Osteocyte (in vitro differentiated cells): Measurements from ENCODE around the gene MAP3K9. TPM values are rescaled to one million over a fixed set of nuclear protein-coding genes. Genes with fewer than 3 reads are reported as not detected.

ENCODE experiments used
- DNase-seq: peaks from one replicate; pipeline ENCODE4 v3.0.0; 2021; ENCODE audit warnings: mixed read lengths; ENCODE audit not compliant: unreplicated experiment; ENCODE audit errors: extremely low spot score
- H3K27ac Mint-ChIP-seq: one replicate; pipeline ENCODE4 v1.8.0; 2021; ENCODE audit warnings: mild to moderate bottlenecking, mixed read lengths; ENCODE audit not compliant: unreplicated experiment
- H3K27me3 Mint-ChIP-seq: one replicate; pipeline ENCODE4 v1.8.0; 2021; ENCODE audit warnings: mixed read lengths; ENCODE audit not compliant: unreplicated experiment
- H3K36me3 Mint-ChIP-seq: one replicate; pipeline ENCODE4 v1.8.0; 2021; ENCODE audit warnings: mixed read lengths; ENCODE audit not compliant: unreplicated experiment
- H3K4me1 Mint-ChIP-seq: one replicate; pipeline ENCODE4 v1.8.0; 2021; ENCODE audit warnings: mixed read lengths; ENCODE audit not compliant: unreplicated experiment
- H3K4me3 Mint-ChIP-seq: one replicate; pipeline ENCODE4 v1.8.0; 2021; ENCODE audit warnings: mild to moderate bottlenecking, moderate library complexity, mixed read lengths; ENCODE audit not compliant: unreplicated experiment
- H3K9me3 Mint-ChIP-seq: one replicate; pipeline ENCODE4 v1.8.0; 2021; ENCODE audit warnings: mixed read lengths; ENCODE audit not compliant: unreplicated experiment
- CTCF ChIP-seq: fragments of 200-600 bp; sonication (generic); IDR thresholded peaks from 2 replicates; pipeline ENCODE4 v1.5.0; 2021; ENCODE audit warnings: antibody characterized with exemption, mild to moderate bottlenecking, moderate library complexity
- total RNA-seq: library from RNA; stranded (reverse); gene quantifications from 2 replicates; pipeline ENCODE4 v1.2.1, GENCODE V29; 2021

MAP3K9 gene
- total RNA-seq, 1 donor from 2014 or later: 1.3 TPM

- Mint-ChIP-seq H3K9me3 (no peaks in the 10 kb centered on the region), H3K36me3 (no peaks in the 10 kb centered on the region), H3K27ac (no peak overlapping the region), H3K4me1 (peaks cover 7% of the 10 kb centered on the region), H3K4me3 (no peak overlapping the region), H3K27me3 (peaks cover 18% of the 10 kb centered on the region)
- TF ChIP-seq CTCF: no peak
- no peak for DNase-seq
These were observed 38.2 kb upstream of the MAP3K9 start for GRCh38 chr14:70847406-70848090.

- Mint-ChIP-seq H3K27ac (no peak overlapping the region), H3K27me3 (peaks cover 22% of the 10 kb centered on the region), H3K4me1 (peaks cover 7% of the 10 kb centered on the region), H3K36me3 (no peaks in the 10 kb centered on the region), H3K4me3 (no peak overlapping the region), H3K9me3 (no peaks in the 10 kb centered on the region)
- no peak for TF ChIP-seq CTCF
- DNase-seq: no peak
These were observed 36.3 kb upstream of the MAP3K9 start for GRCh38 chr14:70845601-70846000.

GRCh38 chr14:70842851-70843462, 33.6 kb upstream of the MAP3K9 start:
- no peak for TF ChIP-seq CTCF
- peaks cover 22% of the 10 kb centered on the region for H3K27me3 Mint-ChIP-seq
- DNase-seq: no peak
- no peaks in the 10 kb centered on the region for H3K9me3 Mint-ChIP-seq
- H3K4me3 Mint-ChIP-seq: no peak overlapping the region
- H3K36me3 Mint-ChIP-seq: no peaks in the 10 kb centered on the region
- no peak overlapping the region for H3K27ac Mint-ChIP-seq
- H3K4me1 Mint-ChIP-seq: no peaks in the 10 kb centered on the region

- peaks cover 3% of the 10 kb centered on the region for H3K9me3 Mint-ChIP-seq
- no peak overlapping the region for H3K27ac Mint-ChIP-seq
- no peak for TF ChIP-seq CTCF
- DNase-seq: no peak
- no peak overlapping the region for H3K4me3 Mint-ChIP-seq
- H3K36me3 Mint-ChIP-seq: no peaks in the 10 kb centered on the region
- no peaks in the 10 kb centered on the region for H3K4me1 Mint-ChIP-seq
- H3K27me3 Mint-ChIP-seq: peaks cover 11% of the 10 kb centered on the region
These were observed 28.8 kb upstream of the MAP3K9 start for GRCh38 chr14:70838076-70838475.

- no peak overlapping the region for H3K27ac Mint-ChIP-seq
- H3K4me3 Mint-ChIP-seq: no peak overlapping the region
- no peak for TF ChIP-seq CTCF
- H3K36me3 Mint-ChIP-seq: no peaks in the 10 kb centered on the region
- H3K4me1 Mint-ChIP-seq: no peaks in the 10 kb centered on the region
- no peak for DNase-seq
- H3K27me3 Mint-ChIP-seq: peaks cover 7% of the 10 kb centered on the region
- peaks cover 3% of the 10 kb centered on the region for H3K9me3 Mint-ChIP-seq
These were observed 27.6 kb upstream of the MAP3K9 start for GRCh38 chr14:70836946-70837345.
